ENCODE data around the gene IGFN1.

The IGFN1 gene

DNA sequence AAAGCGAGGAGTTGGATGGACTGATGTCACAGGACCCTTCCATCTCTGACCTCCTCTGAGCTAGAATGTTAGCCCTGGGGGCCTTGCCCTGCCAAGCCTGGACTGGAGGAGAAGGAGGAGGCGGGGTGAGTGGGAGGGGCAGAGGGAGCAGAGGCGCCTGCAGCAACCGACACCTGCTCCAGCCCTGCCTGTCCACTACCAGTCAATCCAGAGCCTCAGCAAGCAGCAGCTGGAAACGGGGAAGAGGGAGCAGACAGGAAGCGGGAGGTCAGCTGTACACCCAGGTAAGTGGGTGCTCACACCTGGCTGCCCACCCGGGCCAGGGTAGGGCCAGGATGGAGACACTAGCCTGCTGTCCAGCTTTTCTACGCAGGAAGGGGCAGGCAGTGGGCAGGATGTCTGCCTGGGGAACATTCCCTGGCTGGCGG is at the start of gene IGFN1:
TSS of gene IGFN1 (plus strand) at position 201 of the 428 bp plus-strand sequence. CDS start 2,470 bp downstream, outside the sequence.
- TF ChIP-seq GATA1 (IDR thresholded peaks at IDR 0.05; ENCODE audit: low read depth, low read length): no peak
- TF ChIP-seq POLR2A (IDR thresholded peaks at IDR 0.05; ENCODE audit: low read length): no peak

DNA sequence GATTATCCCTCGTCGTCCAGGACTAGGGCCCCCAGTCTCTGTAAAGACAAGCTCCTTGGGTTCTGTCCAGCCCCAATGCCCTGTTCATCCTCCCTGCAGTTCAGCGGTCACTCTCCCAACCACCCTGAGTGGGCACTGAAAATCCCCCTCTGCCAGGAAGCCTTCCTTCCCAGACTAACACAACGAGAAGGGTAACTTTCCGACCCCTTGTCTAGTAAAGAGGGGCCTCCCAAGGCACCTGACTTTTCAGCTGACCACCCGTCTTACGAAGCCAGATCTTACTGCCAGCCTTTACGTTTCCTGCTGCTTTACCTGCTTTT is 49.7 kb upstream of the IGFN1 start:
- DNase-seq: no peak
- TF ChIP-seq POLR2A (IDR thresholded peaks at IDR 0.05; ENCODE audit: low read length): no peak

More for the DNA sequence above, at the start of gene IGFN1:
- no peak for DNase-seq

DNA sequence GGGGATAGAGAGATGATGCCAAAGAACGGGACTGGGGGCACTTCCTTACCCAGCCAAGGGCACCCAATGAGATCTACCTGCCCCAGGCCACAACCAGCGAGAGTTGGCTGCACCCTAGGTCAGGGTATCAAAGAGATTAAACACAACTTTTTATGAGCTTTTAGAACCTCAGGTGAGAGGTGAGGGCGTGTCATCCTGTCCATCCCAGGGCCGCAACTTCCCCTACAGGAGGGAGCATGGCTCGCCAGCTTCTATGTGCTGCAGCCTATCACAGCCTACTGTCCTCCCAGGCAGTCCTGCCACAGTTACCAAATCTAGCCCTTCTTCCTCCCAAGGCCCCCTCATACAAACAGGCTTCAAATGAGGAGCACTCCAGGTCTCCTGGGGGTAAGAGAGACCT is 49.2 kb upstream of the IGFN1 start:
- no peak for DNase-seq
- TF ChIP-seq GATA1 (IDR thresholded peaks at IDR 0.05; ENCODE audit: low read depth, low read length) (no peak), POLR2A (IDR thresholded peaks at IDR 0.05; ENCODE audit: low read length) (no peak)

DNA sequence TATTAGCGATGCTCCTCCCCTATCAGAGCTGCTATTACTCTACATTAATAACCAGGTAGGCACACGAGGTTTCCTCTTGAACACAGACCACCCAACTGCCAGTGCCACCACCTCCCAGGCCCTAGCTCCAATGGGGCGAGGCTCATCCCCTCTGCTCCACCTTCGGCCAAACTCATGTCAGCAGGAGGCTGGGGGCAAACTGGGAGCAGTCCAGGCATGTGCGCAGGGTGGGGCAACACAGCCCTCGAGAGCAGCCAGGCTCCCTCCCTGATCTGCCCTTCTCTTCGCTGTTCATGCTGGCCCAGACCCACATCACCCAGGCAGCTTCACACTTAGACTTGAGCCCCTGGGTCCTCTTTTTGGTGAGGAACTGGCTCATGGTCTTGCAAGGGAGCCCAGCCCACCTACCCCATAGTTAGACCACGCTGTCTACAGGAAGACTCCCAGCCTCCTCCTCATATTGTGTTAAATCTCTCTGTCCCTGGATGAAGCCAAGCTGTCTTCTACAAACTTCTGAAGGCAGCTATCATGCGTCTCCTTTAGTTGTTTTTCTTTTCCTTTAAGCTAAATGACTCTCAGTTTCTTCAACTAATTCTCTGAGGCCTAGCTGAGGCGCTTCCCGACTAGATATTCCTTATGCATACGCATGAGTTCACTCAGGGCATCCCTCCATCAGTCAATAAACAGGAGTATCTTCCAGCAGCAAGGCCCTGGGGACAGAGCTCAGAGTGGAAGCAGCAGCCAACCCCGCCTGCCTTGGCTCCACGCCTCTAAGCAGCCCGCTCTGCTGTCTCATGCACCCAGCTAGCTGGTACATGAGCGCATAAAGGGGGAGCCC is 48.4 kb upstream of the IGFN1 start:
- no peak for TF ChIP-seq GATA1 (IDR thresholded peaks at IDR 0.05; ENCODE audit: low read depth, low read length)
- TF ChIP-seq POLR2A (IDR thresholded peaks at IDR 0.05; ENCODE audit: low read length): no peak
- no peak for DNase-seq

DNA sequence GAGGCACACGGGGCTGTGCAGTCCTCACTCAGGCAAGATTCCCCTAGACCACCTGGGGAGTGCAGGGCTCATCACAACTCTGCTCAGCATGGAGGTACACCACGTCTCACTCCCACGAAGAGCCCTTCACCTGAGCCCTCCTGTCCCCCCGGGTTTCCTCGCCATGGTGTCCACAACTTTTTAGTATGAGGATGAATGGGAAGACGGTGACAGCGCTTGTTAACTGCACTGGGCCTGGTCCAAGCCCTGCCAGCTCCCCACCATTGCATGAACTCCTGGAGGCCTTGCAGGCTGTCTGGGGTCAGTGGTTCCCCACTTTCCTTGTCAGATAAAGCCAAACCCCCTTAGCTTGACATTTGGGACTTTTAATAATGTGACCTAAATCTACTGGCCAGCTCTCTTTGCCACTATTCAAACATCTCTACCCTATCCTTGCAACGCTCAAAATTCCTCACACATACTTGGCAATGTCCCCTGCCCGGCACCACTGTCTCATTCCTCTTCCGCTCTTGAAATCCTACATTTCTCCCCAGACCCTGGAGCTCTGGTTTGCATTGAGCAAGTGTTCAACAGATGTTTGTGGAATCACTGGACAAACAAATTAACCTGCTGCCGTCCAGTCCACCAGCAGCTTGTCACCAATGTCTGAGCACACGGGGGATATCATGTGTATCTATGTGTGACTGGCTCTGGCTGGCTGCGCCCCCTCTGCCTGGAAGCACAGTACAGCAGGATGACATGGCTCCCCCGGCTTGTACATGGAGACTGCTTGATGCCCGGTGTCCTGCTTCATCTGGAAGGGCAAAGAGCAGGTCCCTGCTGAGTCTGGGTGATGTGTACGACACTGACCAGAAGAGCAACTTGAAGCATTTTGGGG is 47.5 kb upstream of the IGFN1 start:
- no peak for DNase-seq
- TF ChIP-seq POLR2A (IDR thresholded peaks at IDR 0.05; ENCODE audit: low read length) (no peak), GATA1 (IDR thresholded peaks at IDR 0.05; ENCODE audit: low read depth, low read length) (no peak)

DNA sequence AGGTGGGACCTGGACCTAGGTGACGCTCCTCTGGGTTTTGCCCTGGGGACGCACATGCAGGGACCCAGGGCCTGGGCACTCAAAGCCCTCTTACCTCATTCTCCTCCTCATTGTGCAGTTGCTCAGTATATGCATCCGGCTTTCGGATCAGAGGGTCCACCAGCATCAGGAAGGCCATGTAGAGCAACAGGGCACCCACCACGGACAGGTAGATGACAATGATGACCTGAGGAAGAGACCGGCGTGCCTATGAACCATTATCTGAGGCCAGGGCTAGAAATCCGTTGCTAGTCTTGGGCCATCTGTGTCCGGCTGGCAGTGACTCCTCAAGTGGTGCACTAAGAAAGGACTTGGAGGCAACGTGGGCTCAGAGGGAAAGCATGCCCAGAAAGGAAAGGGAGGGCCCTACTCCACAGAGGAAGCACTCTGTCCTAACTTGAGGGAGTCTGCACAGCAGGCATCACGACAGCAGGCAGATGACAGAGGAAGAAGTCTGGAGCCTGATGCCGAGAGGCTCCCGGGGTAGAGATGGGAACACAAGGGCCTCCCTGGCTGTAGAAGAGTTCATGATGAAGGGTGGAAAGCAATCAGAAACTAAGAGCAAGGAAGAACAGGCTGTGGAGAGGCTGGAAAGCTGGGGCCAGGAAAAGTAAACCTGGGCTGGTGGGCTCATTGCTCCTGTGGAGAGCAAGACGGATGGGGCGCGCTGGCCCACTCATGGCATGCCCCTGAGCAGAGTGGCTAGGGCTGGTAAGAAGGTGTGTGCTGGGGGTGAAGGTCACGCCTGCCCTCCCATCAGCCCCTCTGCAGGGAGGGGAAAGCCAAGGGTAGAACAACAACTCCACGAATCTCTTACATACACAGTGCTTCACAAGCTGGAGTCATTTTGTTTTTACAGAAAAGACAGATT is 46.6 kb upstream of the IGFN1 start:
- TF ChIP-seq POLR2A (IDR thresholded peaks at IDR 0.05; ENCODE audit: low read length): no peak
- no peak for TF ChIP-seq GATA1 (IDR thresholded peaks at IDR 0.05; ENCODE audit: low read depth, low read length)
- DNase-seq: no peak

DNA sequence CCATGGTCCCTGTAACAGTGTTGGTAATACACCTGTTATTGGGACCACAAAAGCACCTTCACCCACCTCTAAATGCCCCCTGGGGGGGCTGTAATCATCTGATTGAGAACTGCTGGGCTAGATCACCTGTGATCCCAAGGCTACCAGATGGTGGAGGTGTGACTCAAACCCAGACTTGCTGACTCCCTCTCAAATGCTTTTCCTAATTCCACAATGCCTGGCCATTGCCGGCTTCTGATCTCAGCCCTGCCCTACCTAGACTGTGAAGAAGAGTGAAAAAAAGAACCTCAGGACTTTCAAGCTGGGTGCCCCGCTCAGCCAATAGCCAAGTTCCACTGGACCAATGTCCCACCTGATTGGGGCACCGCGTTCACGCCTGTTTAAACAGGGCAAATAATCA is 45.9 kb upstream of the IGFN1 start:
- TF ChIP-seq GATA1 (IDR thresholded peaks at IDR 0.05; ENCODE audit: low read depth, low read length) (no peak), POLR2A (IDR thresholded peaks at IDR 0.05; ENCODE audit: low read length) (no peak)
- DNase-seq: no peak

DNA sequence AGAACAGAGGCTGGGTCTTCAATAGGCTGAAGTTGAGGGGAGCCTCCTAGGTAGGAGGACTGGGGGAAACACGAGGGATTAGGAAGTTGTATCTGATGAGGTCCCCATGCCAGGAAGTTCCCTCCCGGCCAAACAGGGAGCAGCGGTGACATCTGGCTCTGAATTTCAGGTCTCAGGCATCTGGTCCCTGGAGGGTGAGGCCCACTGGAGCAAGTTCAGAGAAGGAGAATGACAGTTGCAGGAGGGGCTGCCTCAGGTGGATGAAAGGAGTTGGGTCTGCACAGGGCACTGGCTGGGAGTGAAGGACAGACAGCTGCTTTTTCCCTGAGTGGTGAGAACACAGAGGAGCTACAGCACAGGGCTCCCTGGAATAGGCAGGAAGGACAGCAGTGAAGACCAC is 45.5 kb upstream of the IGFN1 start:
- TF ChIP-seq GATA1 (IDR thresholded peaks at IDR 0.05; ENCODE audit: low read depth, low read length): no peak
- TF ChIP-seq POLR2A (IDR thresholded peaks at IDR 0.05; ENCODE audit: low read length): no peak
- no peak for DNase-seq

DNA sequence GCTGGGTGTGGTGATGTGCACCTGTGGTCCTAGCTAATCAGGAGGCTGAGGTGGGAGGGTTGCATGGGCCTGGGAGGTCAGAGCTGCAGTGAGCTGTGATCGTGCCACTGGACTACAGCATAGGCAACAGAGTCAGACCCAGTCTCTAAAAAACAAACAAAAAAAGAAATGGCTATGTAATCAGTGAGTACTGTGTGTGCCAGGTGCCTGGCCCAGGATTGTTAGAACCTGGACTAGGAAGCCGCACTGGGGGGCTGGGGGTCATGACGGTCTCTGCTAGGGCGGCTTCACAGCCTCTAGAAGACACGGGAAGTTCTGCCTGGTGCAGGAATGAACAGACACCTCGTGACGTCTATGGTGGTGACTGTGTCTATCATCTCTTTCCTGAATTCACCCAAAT is 44.8 kb upstream of the IGFN1 start:
- no peak for DNase-seq
- TF ChIP-seq POLR2A (IDR thresholded peaks at IDR 0.05; ENCODE audit: low read length) (no peak), GATA1 (IDR thresholded peaks at IDR 0.05; ENCODE audit: low read depth, low read length) (no peak)

DNA sequence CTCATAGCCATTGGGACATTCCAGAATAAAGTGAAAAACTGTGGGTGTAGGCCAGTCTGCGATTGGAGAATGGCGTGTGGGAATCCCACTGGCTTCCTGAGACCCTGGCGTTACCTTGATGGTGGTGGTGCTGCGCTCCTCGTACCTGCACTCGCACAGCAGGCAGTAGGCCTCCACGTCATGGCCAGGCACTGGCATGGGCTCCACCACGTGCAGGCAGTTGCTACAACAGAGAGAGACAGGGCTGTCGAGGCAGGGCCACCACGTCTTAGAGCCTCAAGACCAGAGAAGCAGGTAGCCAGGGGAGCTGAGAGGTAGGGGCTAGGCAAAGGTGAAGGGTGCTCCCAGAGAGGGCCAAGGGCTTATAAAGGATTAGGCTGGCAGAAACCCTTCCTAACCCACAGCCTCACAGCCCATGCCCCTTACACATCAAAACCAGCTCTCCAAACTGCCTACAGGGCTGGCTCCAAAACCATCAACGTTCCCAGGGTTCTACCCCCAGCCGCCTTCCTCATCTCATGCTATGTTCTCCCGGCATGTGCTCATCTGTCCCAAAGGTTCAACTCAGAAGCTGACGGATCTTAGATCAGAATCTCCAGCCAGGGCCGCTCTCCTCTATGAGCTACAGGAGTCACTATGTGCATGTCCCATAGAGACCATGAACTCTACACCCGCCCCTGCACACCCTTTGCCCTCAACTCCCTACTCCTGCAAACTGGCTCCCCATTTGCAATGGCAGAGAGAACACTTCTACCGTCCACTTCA is 43.8 kb upstream of the IGFN1 start:
- DNase-seq: no peak
- TF ChIP-seq GATA1 (IDR thresholded peaks at IDR 0.05; ENCODE audit: low read depth, low read length) (no peak), POLR2A (IDR thresholded peaks at IDR 0.05; ENCODE audit: low read length) (no peak)

DNA sequence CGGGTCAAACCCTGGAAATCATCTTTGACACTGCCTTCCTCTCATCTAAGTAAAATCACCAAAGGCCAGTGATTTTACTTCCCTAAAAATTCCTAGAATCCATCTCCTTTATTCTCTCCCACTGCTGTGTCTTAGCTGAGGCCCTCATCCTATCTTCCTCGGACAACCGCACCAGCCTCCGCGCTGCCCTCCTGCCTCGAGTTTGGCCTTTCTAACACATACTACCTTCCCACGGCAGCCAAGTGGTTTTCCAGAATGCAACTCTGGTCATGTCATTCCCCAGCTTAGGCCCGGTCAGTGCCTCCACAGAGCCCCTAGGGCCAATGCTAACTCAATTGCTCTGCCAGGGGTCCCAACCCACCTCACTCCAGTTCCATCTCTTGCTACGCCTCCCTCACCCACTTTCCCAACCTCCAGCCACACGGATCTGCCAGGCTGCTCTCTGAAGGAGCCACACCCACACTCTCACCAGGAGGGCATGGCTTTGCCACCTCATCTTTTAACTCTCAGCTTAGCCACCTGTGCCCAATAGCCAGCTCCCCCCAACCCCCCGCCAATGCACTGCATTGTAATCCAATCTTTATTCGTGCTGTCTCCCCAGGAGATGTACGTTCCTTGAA is 43.1 kb upstream of the IGFN1 start:
- no peak for DNase-seq
- TF ChIP-seq POLR2A (IDR thresholded peaks at IDR 0.05; ENCODE audit: low read length) (no peak), GATA1 (IDR thresholded peaks at IDR 0.05; ENCODE audit: low read depth, low read length) (no peak)

DNA sequence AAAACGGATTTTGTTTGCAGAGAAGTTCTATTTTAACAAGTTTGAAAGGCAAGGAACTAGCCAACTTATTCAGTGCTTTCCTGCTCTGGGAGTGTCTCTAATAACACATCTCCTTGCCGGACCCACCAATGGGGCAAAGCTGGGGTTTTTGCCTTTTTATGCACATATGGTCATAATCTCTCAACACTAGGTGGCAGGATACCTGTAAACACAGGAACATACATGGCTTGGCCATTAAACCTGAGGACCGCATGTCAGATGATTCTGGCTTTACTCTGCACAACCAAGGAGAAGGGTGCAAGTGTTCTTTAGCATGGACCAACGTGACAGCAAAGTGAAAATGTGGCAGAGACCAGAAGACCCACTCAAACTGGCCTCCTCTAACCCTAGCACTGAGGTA is 41.2 kb upstream of the IGFN1 start:
- DNase-seq: peak; percentile 57 to 58
- no peak for TF ChIP-seq POLR2A (IDR thresholded peaks at IDR 0.05; ENCODE audit: low read length)
- no peak for TF ChIP-seq GATA1 (IDR thresholded peaks at IDR 0.05; ENCODE audit: low read depth, low read length)

Data from erythroblast (primary cell).